ENCODE results near the gene FBLN2.

Gene FBLN2

GRCh38 chr3:13617981-13618380 is 69.1 kb downstream of the FBLN2 start:
- no peak for ATAC-seq (ENCODE audit: insufficient read depth, low read depth)
- Histone ChIP-seq H3K79me2 (ENCODE audit: insufficient read depth, low read length) (no peaks in the 10 kb centered on the region), H4K20me1 (ENCODE audit: insufficient read depth, low read length) (no peaks in the 10 kb centered on the region), H3K4me1 (ENCODE audit: insufficient read depth, low read length) (peaks cover 22% of the 10 kb centered on the region), H3K9me3 (ENCODE audit: insufficient read depth, low read length, severe bottlenecking) (no peaks in the 10 kb centered on the region), H3K27ac (ENCODE audit: low read length) (no peak overlapping the region), H3K9ac (ENCODE audit: low read depth, low read length) (no peak overlapping the region), H3K27me3 (ENCODE audit: insufficient read depth, low read length, poor library complexity) (no peaks in the 10 kb centered on the region), H3K4me3 (ENCODE audit: low read depth in 1 of 2, low read length in 2 of 2) (no peak overlapping the region), H3K36me3 (ENCODE audit: insufficient read depth, low read length) (no peaks in the 10 kb centered on the region), H3K4me2 (ENCODE audit: insufficient read depth, low read length) (no peak overlapping the region), H2AFZ (ENCODE audit: low read depth, low read length) (no peak overlapping the region)
- no peak for TF ChIP-seq CTCF (IDR thresholded peaks at IDR 0.05; ENCODE audit: borderline replicate concordance, extremely low read depth, low read length, poor library complexity, severe bottlenecking)
- TF ChIP-seq EZH2 (IDR thresholded peaks at IDR 0.05; ENCODE audit: borderline replicate concordance, low read depth, low read length, severe bottlenecking) = no peak
- DNase-seq = no peak

GRCh38 chr3:13618836-13619235 is 69.9 kb downstream of the FBLN2 start:
- no peaks in the 10 kb centered on the region for H3K36me3 ChIP-seq (ENCODE audit: insufficient read depth, low read length)
- H2AFZ ChIP-seq (ENCODE audit: low read depth, low read length) = no peak overlapping the region
- H3K27me3 ChIP-seq (ENCODE audit: insufficient read depth, low read length, poor library complexity) = no peaks in the 10 kb centered on the region
- no peaks in the 10 kb centered on the region for H3K9me3 ChIP-seq (ENCODE audit: insufficient read depth, low read length, severe bottlenecking)
- DNase-seq = no peak
- TF ChIP-seq EZH2 (IDR thresholded peaks at IDR 0.05; ENCODE audit: borderline replicate concordance, low read depth, low read length, severe bottlenecking) (no peak), CTCF (IDR thresholded peaks at IDR 0.05; ENCODE audit: borderline replicate concordance, extremely low read depth, low read length, poor library complexity, severe bottlenecking) (no peak)
- no peak overlapping the region for H3K4me2 ChIP-seq (ENCODE audit: insufficient read depth, low read length)
- H4K20me1 ChIP-seq (ENCODE audit: insufficient read depth, low read length) = no peaks in the 10 kb centered on the region
- no peaks in the 10 kb centered on the region for H3K79me2 ChIP-seq (ENCODE audit: insufficient read depth, low read length)
- H3K4me3 ChIP-seq (ENCODE audit: low read depth in 1 of 2, low read length in 2 of 2) = no peak overlapping the region
- no peak overlapping the region for H3K9ac ChIP-seq (ENCODE audit: low read depth, low read length)
- peaks cover 22% of the 10 kb centered on the region for H3K4me1 ChIP-seq (ENCODE audit: insufficient read depth, low read length)
- H3K27ac ChIP-seq (ENCODE audit: low read length) = no peak overlapping the region
- ATAC-seq (ENCODE audit: insufficient read depth, low read depth) = no peak

- Histone ChIP-seq H3K4me3 (ENCODE audit: low read depth in 1 of 2, low read length in 2 of 2) (no peak overlapping the region), H3K4me2 (ENCODE audit: insufficient read depth, low read length) (no peak overlapping the region), H3K27ac (ENCODE audit: low read length) (no peak overlapping the region), H3K9me3 (ENCODE audit: insufficient read depth, low read length, severe bottlenecking) (no peaks in the 10 kb centered on the region), H2AFZ (ENCODE audit: low read depth, low read length) (no peak overlapping the region), H3K4me1 (ENCODE audit: insufficient read depth, low read length) (peaks cover 22% of the 10 kb centered on the region), H3K36me3 (ENCODE audit: insufficient read depth, low read length) (no peaks in the 10 kb centered on the region), H4K20me1 (ENCODE audit: insufficient read depth, low read length) (no peaks in the 10 kb centered on the region), H3K9ac (ENCODE audit: low read depth, low read length) (no peak overlapping the region), H3K79me2 (ENCODE audit: insufficient read depth, low read length) (no peaks in the 10 kb centered on the region), H3K27me3 (ENCODE audit: insufficient read depth, low read length, poor library complexity) (no peaks in the 10 kb centered on the region)
- DNase-seq (no peak), ATAC-seq (ENCODE audit: insufficient read depth, low read depth) (no peak)
- TF ChIP-seq CTCF (IDR thresholded peaks at IDR 0.05; ENCODE audit: borderline replicate concordance, extremely low read depth, low read length, poor library complexity, severe bottlenecking) (peak; percentile 30), EZH2 (IDR thresholded peaks at IDR 0.05; ENCODE audit: borderline replicate concordance, low read depth, low read length, severe bottlenecking) (no peak)
Observed at GRCh38 chr3:13619661-13620230, 70.8 kb downstream of the FBLN2 start.

GRCh38 chr3:13620281-13620680 is 71.4 kb downstream of the FBLN2 start:
- Histone ChIP-seq H3K36me3 (ENCODE audit: insufficient read depth, low read length) (no peaks in the 10 kb centered on the region), H3K27me3 (ENCODE audit: insufficient read depth, low read length, poor library complexity) (no peaks in the 10 kb centered on the region), H2AFZ (ENCODE audit: low read depth, low read length) (no peak overlapping the region), H4K20me1 (ENCODE audit: insufficient read depth, low read length) (no peaks in the 10 kb centered on the region), H3K79me2 (ENCODE audit: insufficient read depth, low read length) (no peaks in the 10 kb centered on the region), H3K4me3 (ENCODE audit: low read depth in 1 of 2, low read length in 2 of 2) (no peak overlapping the region), H3K4me1 (ENCODE audit: insufficient read depth, low read length) (peaks cover 22% of the 10 kb centered on the region), H3K4me2 (ENCODE audit: insufficient read depth, low read length) (no peak overlapping the region), H3K27ac (ENCODE audit: low read length) (no peak overlapping the region), H3K9ac (ENCODE audit: low read depth, low read length) (no peak overlapping the region), H3K9me3 (ENCODE audit: insufficient read depth, low read length, severe bottlenecking) (no peaks in the 10 kb centered on the region)
- DNase-seq (no peak), ATAC-seq (ENCODE audit: insufficient read depth, low read depth) (no peak)
- TF ChIP-seq EZH2 (IDR thresholded peaks at IDR 0.05; ENCODE audit: borderline replicate concordance, low read depth, low read length, severe bottlenecking) (no peak), CTCF (IDR thresholded peaks at IDR 0.05; ENCODE audit: borderline replicate concordance, extremely low read depth, low read length, poor library complexity, severe bottlenecking) (no peak)
